Activated CD4-positive, alpha-beta T cell treated with anti-CD3 and anti-CD28 coated beads, Interleukin-2, amount 50 U/mL, for 48 hours (primary cell): ENCODE measurements around the gene CCDC182.
A peak's percentile ranks its signal among the peaks of the same experiment; 100 is the strongest.

Source experiments
- DNase-seq, 2 experiments: peaks; one replicate each; pipeline ENCODE4 v3.0.0-alpha.2; 2020

CCDC182 gene

GRCh38 chr17:57726213-57726790 lies 18.8 kb downstream of the CCDC182 start:
- no peak for DNase-seq

GRCh38 chr17:57724729-57725125 lies 20.4 kb downstream of the CCDC182 start:
- no peak for DNase-seq

DNA sequence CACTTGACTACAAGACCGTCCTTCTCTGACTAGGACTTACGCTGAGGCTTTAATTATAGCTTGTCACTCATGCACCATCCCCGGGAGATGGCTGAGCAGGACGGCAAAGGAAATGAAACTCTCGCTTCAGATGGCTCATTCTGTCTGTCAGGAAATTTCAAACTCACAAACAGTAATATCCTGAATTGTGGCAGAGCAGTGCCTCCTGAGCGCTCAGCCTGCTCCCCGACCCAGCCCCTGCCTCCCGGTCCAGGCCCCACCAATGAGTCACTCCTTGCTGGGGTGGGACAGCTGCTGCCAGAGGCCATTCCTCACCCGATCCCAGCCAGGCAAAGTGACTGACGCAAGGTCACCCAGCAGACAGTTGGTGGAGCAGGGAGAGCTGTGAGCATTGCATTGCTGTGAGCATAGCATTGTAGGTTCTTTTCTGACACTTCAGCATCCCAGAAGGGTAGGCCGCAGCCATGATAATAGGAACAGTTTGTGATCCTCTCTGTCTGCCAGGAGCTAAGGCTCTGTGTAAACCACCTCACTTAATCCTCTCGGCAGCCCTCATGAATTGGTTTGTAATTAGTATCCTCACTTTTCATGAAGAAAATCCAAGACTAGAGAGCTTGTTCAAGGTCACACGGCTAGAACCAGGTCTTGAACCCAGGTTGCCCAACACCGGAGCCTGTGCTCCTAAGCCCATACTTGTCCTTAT lies 20.9 kb downstream of the CCDC182 start:
- no peak for DNase-seq

DNA sequence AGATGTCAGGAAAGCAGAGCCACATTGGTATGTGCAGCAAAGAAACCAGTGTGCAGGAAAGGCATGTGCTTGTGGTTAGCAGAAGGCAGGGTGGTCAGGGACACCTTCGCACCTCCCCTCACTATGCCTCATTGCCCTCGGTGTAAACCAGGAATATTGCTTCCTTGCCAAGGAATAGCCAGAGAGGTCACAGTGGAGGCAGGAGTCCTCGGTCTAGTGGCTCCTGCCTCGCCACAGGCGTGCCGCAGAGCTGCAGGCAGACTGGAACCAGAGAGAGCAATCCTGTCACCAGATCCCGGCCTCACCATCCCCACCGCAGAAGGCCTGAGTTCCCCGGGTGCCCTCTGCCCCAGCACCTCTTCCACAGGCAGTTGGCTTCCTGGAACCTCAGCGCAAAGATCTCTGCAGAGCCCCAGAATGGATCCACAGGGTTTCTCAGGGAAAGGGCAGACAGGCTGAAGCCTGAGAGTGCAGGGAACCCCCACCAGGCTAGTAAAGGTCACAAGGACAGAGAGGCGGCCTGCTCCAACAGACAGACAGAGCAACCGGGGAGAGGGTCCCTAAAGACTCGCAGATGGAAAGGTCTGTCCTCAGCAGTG lies 21.6 kb downstream of the CCDC182 start:
- no peak for DNase-seq

DNA sequence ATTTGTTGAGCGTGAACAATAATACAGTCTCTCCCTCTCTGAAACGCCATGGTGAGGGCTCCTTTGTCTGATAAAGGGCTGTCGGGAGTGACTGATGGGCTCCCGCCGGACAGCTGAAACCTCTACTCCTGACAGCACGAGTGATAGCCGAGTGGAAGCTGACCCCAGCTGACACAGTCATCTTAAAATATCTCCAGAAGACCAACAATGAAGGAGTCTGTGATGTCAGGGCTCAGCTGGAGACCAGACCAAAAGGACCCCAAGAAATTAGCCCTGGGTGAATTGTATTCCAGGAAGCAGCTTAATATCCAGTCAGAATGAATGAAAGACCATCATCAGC lies 22.4 kb downstream of the CCDC182 start:
- DNase-seq, result no peak

DNA sequence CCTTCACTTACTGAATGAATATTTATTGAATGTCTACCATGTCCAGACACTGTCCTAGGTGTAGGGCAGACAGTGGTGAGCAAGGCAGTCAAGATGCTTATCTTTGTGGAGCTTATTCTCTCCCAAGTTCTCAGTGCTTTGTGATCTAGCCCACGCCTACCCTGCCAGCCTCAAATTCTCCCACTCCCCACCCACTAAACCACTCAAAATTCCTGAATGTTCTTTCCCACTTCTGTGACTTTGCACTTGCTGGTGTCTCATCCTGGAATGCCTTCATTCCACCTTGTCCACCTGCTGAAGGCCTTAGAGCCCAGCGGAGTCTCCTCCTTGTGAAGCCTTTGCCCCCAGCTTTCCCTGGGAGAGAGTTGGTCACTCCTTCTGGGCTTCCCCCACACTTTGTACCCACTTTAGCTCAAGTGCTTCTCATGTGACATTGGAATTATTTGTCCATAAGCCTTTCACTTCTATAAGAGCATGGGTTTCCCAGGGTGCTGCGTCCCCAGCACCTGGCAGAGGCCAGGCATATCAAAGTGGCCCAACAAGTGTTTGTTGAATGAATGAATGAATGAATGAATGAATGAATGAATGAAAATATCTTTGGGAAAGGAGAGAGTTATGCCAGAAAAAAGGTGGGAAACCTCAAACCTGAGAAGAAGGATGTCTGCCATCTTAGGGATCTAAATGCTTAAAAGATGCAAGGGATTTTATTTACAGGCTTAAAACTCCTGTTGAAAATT lies 23.0 kb downstream of the CCDC182 start:
- no peak for DNase-seq

DNA sequence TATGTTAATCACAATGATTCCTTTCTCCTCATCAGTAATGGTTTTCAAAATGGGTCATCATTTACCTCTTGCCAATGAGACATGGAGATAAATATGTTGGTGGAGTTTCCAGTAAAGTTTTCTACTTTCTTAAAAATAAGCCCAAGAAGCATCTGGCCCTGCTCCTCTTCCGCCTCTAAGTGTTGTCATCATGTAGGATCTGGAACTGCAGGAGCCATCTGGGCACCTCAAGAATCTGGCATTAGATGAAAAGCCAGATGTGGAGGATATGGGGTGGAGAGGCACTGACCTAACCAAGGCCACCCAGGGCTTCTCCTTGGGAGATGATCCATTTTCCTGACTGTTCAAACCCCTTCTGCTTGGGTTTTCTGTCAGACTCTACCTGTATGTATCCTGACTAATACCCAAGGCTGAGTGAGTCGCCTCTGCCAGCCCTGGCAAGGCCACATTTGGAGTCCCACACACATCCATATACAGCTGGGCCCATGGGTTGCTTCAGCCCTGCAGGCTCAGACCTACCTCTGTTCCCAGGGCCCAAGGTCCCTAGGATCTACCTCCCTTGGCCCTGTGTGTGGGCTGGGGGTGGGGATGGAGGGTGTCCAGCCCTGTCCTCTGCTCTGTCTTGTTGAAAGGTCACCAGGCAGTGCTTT lies 24.6 kb downstream of the CCDC182 start:
- no peak for DNase-seq

DNA sequence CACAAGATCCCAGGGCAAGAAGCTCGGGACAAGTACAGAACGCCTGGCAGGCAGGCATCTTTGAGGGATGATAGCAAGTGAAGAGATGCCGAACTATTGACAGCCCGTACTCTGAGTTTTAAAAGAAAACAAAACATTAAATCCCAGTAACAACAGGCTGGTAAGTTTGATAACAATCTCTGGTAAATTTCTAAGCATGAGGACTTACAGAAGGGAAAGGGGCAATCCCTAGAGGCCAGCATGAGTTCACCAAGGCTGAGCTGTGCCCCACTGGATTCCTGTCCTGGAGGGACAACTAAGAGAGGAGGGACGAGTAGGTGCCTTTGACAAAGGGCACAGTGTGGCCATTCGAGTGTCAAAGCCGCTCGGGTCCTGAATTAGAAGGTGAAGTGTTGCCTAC lies 26.2 kb downstream of the CCDC182 start:
- DNase-seq, result no peak

- DNase-seq, result no peak
Observed at GRCh38 chr17:57715981-57716380, 29.1 kb downstream of the CCDC182 start.

GRCh38 chr17:57714665-57715180 lies 30.4 kb downstream of the CCDC182 start:
- DNase-seq, result no peak

DNA sequence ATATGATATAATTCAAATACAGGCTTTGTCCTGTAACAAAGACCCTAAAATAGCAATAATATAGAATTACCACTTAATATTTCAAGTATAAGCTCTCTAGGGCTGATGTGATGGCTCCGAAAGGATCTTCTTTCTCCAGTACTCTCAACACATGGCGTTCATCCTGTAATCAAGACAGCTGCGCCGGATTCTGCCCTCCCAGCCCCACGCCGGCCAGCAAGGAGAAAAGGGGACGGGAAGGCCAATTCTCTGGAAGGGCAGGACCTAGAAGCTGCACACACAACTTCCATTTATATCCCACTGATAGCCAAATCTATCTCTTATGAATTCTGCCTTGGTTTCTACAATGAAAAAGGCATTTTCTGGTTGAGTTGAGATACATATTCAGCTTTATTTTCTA lies 32.0 kb downstream of the CCDC182 start:
- no peak for DNase-seq

DNA sequence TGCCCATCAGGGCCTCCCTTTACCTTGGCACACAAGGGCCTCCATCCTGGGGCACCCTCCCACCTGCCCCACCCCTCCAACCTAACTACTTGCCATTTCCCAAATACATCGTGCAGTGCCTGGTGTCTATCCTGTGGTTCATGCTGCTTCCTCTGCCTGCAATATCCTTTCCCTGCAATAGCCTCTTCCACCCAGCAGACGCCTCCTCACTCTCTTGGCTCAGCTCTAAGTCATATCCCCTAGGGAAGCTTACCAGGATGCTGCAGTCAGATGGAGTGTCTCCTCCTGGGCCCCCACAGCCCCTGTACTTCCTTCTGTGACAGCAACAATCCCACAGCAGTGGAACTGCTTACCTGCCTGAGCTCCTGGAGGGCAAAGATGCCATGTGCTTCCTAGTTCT lies 36.7 kb downstream of the CCDC182 start:
- no peak for DNase-seq

- no peak for DNase-seq
Observed at GRCh38 chr17:57707892-57708291, 37.2 kb downstream of the CCDC182 start.

DNA sequence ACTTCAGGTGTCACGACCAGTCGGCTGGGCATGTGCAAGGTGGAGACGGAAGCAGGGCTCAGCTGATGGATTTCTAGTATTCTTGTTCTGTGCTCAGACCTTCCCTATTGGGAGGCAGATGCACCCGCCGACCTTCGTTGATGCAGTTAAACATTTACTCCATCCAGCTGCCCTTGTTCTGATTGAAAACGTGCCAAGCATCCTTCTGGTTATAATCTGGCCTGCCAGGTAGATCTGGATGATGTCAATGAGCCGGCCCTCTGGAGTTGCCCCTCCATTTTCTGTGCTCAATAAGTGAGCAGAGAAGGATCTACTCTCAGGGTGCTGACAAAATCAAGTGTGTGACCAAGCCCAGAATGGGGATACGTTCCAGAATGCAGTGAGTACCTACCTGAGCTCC lies 38.3 kb downstream of the CCDC182 start:
- no peak for DNase-seq

DNA sequence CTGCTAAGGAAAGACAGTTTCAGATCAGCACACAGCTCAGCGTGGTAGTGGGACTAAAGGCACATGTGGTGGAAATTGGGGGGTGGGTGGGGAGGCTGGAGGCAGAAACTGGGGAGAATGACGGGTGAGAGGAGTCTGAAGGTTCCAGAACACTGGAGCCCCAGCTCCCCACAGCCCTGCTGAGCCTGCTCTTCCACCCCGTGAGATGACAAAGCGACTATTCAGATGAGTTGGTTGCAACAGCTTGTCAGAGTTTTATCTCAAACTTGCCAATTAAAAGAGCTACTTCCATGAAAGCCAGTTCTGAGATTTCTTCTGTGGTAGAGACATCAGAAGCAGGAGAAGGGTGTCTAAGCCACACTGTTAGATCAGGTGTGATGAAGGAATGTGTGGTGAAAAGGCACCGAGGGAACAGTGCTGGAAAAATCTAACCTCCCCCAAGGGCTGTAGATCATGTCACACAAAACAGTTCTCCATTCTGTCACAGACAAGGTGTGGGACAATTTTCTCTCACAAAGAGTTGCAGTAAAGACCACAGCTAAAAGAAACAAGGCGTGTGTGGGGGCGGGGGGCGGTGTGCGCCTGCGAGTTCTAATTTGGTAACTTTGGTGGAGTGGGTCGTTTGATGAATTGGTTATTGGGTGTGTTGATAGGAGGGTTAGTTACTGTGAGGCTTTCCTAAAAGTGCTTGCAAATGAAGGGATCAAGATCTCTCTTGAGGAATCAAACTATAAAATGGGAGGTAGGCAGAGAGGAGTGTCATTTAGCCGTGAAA lies 39.0 kb downstream of the CCDC182 start:
- no peak for DNase-seq

- no peak for DNase-seq
Observed at GRCh38 chr17:57704448-57704847, 40.7 kb downstream of the CCDC182 start.

GRCh38 chr17:57703273-57703672 lies 41.8 kb downstream of the CCDC182 start:
- DNase-seq, result no peak

DNA sequence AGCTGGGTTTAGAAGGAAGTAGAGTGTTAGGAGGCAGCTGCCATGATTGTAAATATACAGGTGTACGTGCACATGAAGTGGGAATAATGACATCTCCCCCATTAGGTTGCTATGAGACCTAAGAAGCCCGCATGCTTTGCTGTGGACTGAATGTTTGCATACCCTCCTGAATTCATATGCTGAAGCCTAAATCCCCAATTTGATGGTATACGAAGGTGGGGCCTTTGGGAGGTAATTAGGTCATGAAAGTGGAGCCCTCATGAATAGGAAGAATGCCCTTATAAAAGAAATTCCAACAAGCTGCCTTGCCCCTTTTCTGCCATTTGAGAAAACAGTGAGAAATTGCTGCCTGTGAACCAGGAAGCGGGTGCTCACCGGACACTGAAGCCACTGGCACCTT lies 44.0 kb downstream of the CCDC182 start:
- DNase-seq, result no peak

DNA sequence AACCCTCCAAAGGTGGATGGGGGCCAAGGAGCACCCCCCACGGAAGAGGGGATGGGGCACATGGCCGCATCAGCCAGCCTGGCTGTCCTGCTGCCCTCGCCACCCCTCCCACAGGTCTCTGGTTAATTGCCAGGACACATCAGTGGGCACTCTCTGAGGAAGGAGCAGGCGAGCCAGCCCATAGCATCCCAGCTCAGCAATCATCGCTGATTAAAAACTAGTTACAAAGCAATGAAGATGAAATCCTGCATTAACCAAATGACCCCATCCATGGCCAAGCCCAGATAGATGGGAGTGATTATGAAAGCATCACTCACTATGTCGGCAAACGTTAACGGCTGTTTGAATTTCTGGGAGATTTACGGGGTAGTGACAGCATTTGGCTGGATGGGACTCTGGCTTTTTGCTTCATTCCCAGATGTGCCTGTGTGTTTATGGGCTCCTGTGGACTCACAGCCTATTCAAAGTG lies 45.3 kb downstream of the CCDC182 start:
- no peak for DNase-seq

DNA sequence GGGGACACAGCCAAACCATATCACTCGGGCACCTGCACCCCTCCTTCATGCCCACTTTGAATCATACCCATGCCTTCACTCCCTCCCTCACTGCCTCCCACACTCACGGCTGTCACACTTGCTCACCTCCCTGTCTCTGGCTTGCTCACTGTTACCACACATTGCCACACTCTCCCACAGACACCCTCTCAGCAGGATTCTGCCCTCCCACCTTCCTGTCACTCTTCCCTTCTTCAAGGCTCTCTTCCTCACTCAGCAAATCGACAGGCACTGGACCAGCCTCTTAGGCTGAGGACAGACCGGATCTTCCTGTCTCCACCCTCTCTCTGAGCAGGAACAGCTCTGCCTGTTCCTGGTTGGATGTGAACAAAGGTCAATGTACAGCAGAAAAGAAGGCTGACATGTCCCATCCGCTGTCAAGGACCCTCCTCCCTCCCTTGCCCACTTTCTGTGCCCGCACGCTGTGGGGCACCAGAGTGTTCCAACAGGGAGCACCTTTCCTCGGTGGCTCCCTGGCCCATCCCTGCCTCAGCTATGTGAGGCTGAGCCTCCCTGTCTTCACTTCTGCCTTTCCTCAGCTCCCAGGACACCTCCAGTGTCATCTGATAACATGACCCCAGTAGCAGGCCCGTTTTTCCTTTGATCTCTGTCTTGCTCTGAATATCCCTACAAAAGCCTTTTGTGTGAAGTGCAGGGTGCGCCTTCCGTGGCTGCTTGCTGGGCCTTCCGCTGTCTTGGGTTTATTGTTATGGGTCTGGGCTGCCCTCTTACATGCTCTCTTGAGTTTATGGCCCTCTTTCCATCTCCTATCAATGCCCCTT lies 47.0 kb downstream of the CCDC182 start:
- peak; percentile 6 to 22 for DNase-seq

GRCh38 chr17:57697197-57697596 lies 47.9 kb downstream of the CCDC182 start:
- no peak for DNase-seq
